Daoy (cell line): ENCODE measurements around the gene EDDM13. TPM values are rescaled to one million over a fixed set of nuclear protein-coding genes. Genes with fewer than 3 reads are reported as not detected.
"Not testable (repeated sequence)": the region's sequence is repeated elsewhere in the genome, so short reads cannot be mapped to it uniquely, and the experiment has no call there.

Source experiments
- DNase-seq: peaks from one replicate; pipeline ENCODE4 v3.0.0-alpha.2; 2015; ENCODE audit warnings: low read depth
- total RNA-seq: library from RNA; depleted of rRNA; stranded (reverse); fragments of >200 nt; shearing (Covaris generic); gene quantifications from 2 replicates; pipeline ENCODE4 v1.2.3, GENCODE V29; 2014; rRNA removed

Gene EDDM13
- total RNA-seq, 1 experiment from 2014 or later, result not detected

- DNase-seq, result no peak
These were observed 48.9 kb downstream of the EDDM13 start for GRCh38 chr19:56321254-56321988.

- no peak for DNase-seq
These were observed 49.5 kb downstream of the EDDM13 start for GRCh38 chr19:56321989-56322440.

GRCh38 chr19:56324436-56324835, 51.9 kb downstream of the EDDM13 start:
- no peak for DNase-seq

- no peak for DNase-seq
These were observed 60.1 kb downstream of the EDDM13 start for GRCh38 chr19:56332695-56333094.

GRCh38 chr19:56333506-56333905, 61.0 kb downstream of the EDDM13 start:
- peak; percentile 43 for DNase-seq

GRCh38 chr19:56335371-56335770, 62.8 kb downstream of the EDDM13 start:
- not testable (repeated sequence) for DNase-seq

GRCh38 chr19:56337077-56337476, 64.5 kb downstream of the EDDM13 start:
- not testable (repeated sequence) for DNase-seq

- not testable (repeated sequence) for DNase-seq
These were observed 66.5 kb downstream of the EDDM13 start for GRCh38 chr19:56339031-56339430.

- DNase-seq, result no peak
These were observed 69.4 kb downstream of the EDDM13 start for GRCh38 chr19:56341948-56342347.

GRCh38 chr19:56347163-56347778, 74.7 kb downstream of the EDDM13 start:
- DNase-seq, result no peak

GRCh38 chr19:56348289-56348877, 75.8 kb downstream of the EDDM13 start:
- peak; percentile 33 for DNase-seq

- peak; percentile 45 for DNase-seq
These were observed 78.0 kb downstream of the EDDM13 start for GRCh38 chr19:56350416-56351045.

- no peak for DNase-seq
These were observed 78.7 kb downstream of the EDDM13 start for GRCh38 chr19:56351208-56351607.

- DNase-seq, result no peak
These were observed 83.0 kb downstream of the EDDM13 start for GRCh38 chr19:56355517-56355916.

GRCh38 chr19:56356944-56357343, 84.4 kb downstream of the EDDM13 start:
- no peak for DNase-seq

Other genes with a start within 250 kb of the EDDM13 start
- 18.8 and 43.8 TPM in 2 replicates for gene ZNF787, start 151.5 kb upstream of the EDDM13 start, total RNA-seq
- gene ZNF444, start 131.5 kb upstream of the EDDM13 start, total RNA-seq, result 24.3 and 36.4 TPM in 2 replicates
- gene GALP, start 96.7 kb upstream of the EDDM13 start, total RNA-seq, result not detected in 2 replicates
- not detected in 2 replicates for gene ZSCAN5B, start 75.0 kb upstream of the EDDM13 start, total RNA-seq
- gene ZSCAN5C, start 70.5 kb upstream of the EDDM13 start, total RNA-seq, result not detected in 2 replicates
- gene ZSCAN5A, start 42.1 kb downstream of the EDDM13 start, total RNA-seq, result 20.7 TPM in 2 replicates
- 2.0 and 4.6 TPM in 2 replicates for gene ZNF582, start 120.8 kb downstream of the EDDM13 start, total RNA-seq
- 3.9 and 4.1 TPM in 2 replicates for gene ZNF583, start 131.6 kb downstream of the EDDM13 start, total RNA-seq
- 1.4 and 8.1 TPM in 2 replicates for gene ZNF667, start 204.6 kb downstream of the EDDM13 start, total RNA-seq
- 0.12 and 0.34 TPM in 2 replicates for gene ZNF471, start 235.1 kb downstream of the EDDM13 start, total RNA-seq